ENCODE results near the gene DYRK1A. TPM values are rescaled to one million over a fixed set of nuclear protein-coding genes. Genes with fewer than 3 reads are reported as not detected.

Gene DYRK1A
- total and polyA plus RNA-seq, 10 of the 15 experiments (the other 5 are each of a cell fraction or from before 2014, with no cell fraction given) = 2.4 to 68.6 (median 30.7) TPM

- TF ChIP-seq ZNF592 (IDR thresholded peaks at IDR 0.05) (no peak), NR2C2 (IDR thresholded peaks at IDR 0.05; ENCODE audit: borderline replicate concordance, control insufficient read depth, insufficient read length, low read depth) (no peak), NBN (IDR thresholded peaks at IDR 0.05) (0 out of 2 replicates have a peak, but pooled peaks have one; percentile 23), FOS (IDR thresholded peaks at IDR 0.05; ENCODE audit: borderline replicate concordance, extremely low read depth, insufficient read length) (peak; percentile 53), NFXL1 (IDR thresholded peaks at IDR 0.05; ENCODE audit: borderline replicate concordance) (no peak), E2F8 (IDR thresholded peaks at IDR 0.05; ENCODE audit: low read depth, partially characterized antibody) (no peak), WRNIP1 (IDR thresholded peaks at IDR 0.05; ENCODE audit: borderline replicate concordance, low read depth, low read length) (no peak), EP300 (IDR thresholded peaks at IDR 0.05; ENCODE audit: borderline replicate concordance in 1 of 2, control insufficient read depth in 1 of 2, low read depth in 2 of 2, low read length in 2 of 2) (no peak), GABPA (IDR thresholded peaks at IDR 0.05; ENCODE audit: low read depth) (no peak), CHD4 (IDR thresholded peaks at IDR 0.05) (no peak), CHD2 (IDR thresholded peaks at IDR 0.05; ENCODE audit: borderline replicate concordance, low read depth, low read length) (no peak), HDAC6 (IDR thresholded peaks at IDR 0.05; ENCODE audit: unreplicated experiment) (no peak), CEBPB (IDR thresholded peaks at IDR 0.05; ENCODE audit: borderline replicate concordance in 1 of 2, low read depth in 2 of 2, low read length in 2 of 2) (no peak), IRF3 (IDR thresholded peaks at IDR 0.05) (peak; percentile 59; the same call in 1 of the 2 replicates), USF2 (IDR thresholded peaks at IDR 0.05; ENCODE audit: borderline replicate concordance, low read depth, low read length) (peak; percentile 98), IKZF2 (IDR thresholded peaks at IDR 0.05) (no peak), MTA3 (IDR thresholded peaks at IDR 0.05; ENCODE audit: borderline replicate concordance, low read length) (no peak)
- TF ChIP-seq, protein P1, sequence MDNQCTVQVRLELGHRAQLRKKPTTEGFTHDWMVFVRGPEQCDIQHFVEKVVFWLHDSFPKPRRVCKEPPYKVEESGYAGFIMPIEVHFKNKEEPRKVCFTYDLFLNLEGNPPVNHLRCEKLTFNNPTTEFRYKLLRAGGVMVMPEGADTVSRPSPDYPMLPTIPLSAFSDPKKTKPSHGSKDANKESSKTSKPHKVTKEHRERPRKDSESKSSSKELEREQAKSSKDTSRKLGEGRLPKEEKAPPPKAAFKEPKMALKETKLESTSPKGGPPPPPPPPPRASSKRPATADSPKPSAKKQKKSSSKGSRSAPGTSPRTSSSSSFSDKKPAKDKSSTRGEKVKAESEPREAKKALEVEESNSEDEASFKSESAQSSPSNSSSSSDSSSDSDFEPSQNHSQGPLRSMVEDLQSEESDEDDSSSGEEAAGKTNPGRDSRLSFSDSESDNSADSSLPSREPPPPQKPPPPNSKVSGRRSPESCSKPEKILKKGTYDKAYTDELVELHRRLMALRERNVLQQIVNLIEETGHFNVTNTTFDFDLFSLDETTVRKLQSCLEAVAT (IDR thresholded peaks at IDR 0.05) = peak; percentile 25; the same call in 1 of the 2 replicates
These were observed 197.2 kb downstream of the DYRK1A start (continued) for GRCh38 chr21:37563641-37564340.

Measured in GM12878 (cell line).